ENCODE results near the gene NAT16.

- TF ChIP-seq CTCF (IDR thresholded peaks at IDR 0.05) = no peak
- TF ChIP-seq POLR2A (IDR thresholded peaks at IDR 0.05) = no peak
Measured at GRCh38 chr7:101201695-101202602, 21.9 kb upstream of the NAT16 start.

Data from uterus (tissue), 2 donors.